Measurements from ENCODE around the gene TNFSF8. TPM values are rescaled to one million over a fixed set of nuclear protein-coding genes. Genes with fewer than 3 reads are reported as not detected.

Gene TNFSF8
- total and polyA plus RNA-seq, 2 of the 8 experiments (the other 6 are each of a cell fraction or from before 2014, with no cell fraction given) = not detected

GRCh38 chr9:114852050-114852594 lies 78.3 kb downstream of the TNFSF8 start:
- 79% methylated on average over 4 of the region's 4 CpGs; no CpG with 5 or more reads in 1 of the 2 experiments for WGBS, 2 experiments (ENCODE audit: extremely low coverage in 1 of 2, insufficient coverage in 1 of 2, insufficient read length in 1 of 2, insufficient replicate concordance in 2 of 2, low coverage in 1 of 2, low lambda C conversion rate in 2 of 2, missing lambda C conversion rate in 1 of 2)
- no peak overlapping the region for H2BK20ac ChIP-seq (ENCODE audit: low read length)
- H3K36me3 ChIP-seq (ENCODE audit: control insufficient read depth in 2 of 4, insufficient read depth in 4 of 4, low read length in 3 of 4) = no peaks in the 10 kb centered on the region
- no peak overlapping the region for H3K4me3 ChIP-seq (ENCODE audit: extremely low read depth in 1 of 4, insufficient read depth in 2 of 4, low read depth in 3 of 4, low read length in 4 of 4)
- H3K14ac ChIP-seq (ENCODE audit: insufficient read length) = no peak overlapping the region
- no peak overlapping the region for H3K9ac ChIP-seq (replicated peaks in 1 of 4; ENCODE audit: extremely low read depth in 1 of 4, low read depth in 3 of 4, low read length in 3 of 4)
- no peak overlapping the region for H3K4ac ChIP-seq (replicated peaks; ENCODE audit: insufficient read length, low read depth, low read length)
- no peak overlapping the region for H3K27ac ChIP-seq (ENCODE audit: low read depth, low read length)
- no peaks in the 10 kb centered on the region for H3K9me3 ChIP-seq (ENCODE audit: insufficient read depth in 2 of 2, low read depth in 1 of 2, low read length in 1 of 2)
- no peaks in the 10 kb centered on the region; a peak in 1 of 7 replicates for H3K4me1 ChIP-seq (replicated peaks in 1 of 4; ENCODE audit: control insufficient read depth in 3 of 4, insufficient read depth in 4 of 4, low read length in 3 of 4)
- no peaks in the 10 kb centered on the region for H3K79me1 ChIP-seq (ENCODE audit: low read depth, low read length)
- TF ChIP-seq TBP (IDR thresholded peaks at IDR 0.05; ENCODE audit: low read depth, low read length) = no peak
- no peak for TF ChIP-seq CHD1 (IDR thresholded peaks at IDR 0.05; ENCODE audit: low read depth, low read length)
- TF ChIP-seq RFX5 (IDR thresholded peaks at IDR 0.05; ENCODE audit: borderline replicate concordance, low read depth, low read length) = no peak
- TF ChIP-seq USF2 (IDR thresholded peaks at IDR 0.05; ENCODE audit: low read length) = no peak
- TF ChIP-seq BCL11A (IDR thresholded peaks at IDR 0.05; ENCODE audit: low read depth in 2 of 2, low read length in 2 of 2) = no peak
- no peak for TF ChIP-seq EP300 (IDR thresholded peaks at IDR 0.05; ENCODE audit: borderline replicate concordance in 1 of 2, low read depth in 2 of 2, low read length in 2 of 2)
- no peak for TF ChIP-seq CREB1 (IDR thresholded peaks at IDR 0.05)
- CTCF ChIA-PET (ENCODE audit: partially characterized antibody) = interaction anchor here (1.1 to 2.0 kb wide), 4 partner anchors 9 to 54 kb away, joined by 3 to 8 read pairs (median 3); no protein-coding TSS in a partner anchor
- H2BK120ac ChIP-seq (replicated peaks; ENCODE audit: low read depth, low read length) = no peak overlapping the region
- no peak overlapping the region for H3K23ac ChIP-seq (ENCODE audit: insufficient read length)
- H4K91ac ChIP-seq (replicated peaks; ENCODE audit: insufficient read length, low read length) = no peak overlapping the region
- FAIRE-seq (no peak), DNase-seq (ENCODE audit: low read depth in 1 of 2, low spot score in 2 of 2) (no peak)
- no peak overlapping the region for H3K56ac ChIP-seq (replicated peaks; ENCODE audit: insufficient read length, low read depth, low read length)
- no peak overlapping the region for H2BK12ac ChIP-seq (ENCODE audit: low read depth, low read length)
- no peak overlapping the region for H2AFZ ChIP-seq (ENCODE audit: low read length)
- no peaks in the 10 kb centered on the region for H3K23me2 ChIP-seq (ENCODE audit: low read depth, low read length)
- POLR2A ChIA-PET (ENCODE audit: partially characterized antibody) = no interaction called here
- no peak overlapping the region for H4K5ac ChIP-seq (ENCODE audit: insufficient read length, low read depth, low read length)
- no peaks in the 10 kb centered on the region for H4K20me1 ChIP-seq (replicated peaks in 1 of 2; ENCODE audit: control insufficient read depth in 1 of 2, insufficient read depth in 2 of 2, low read length in 2 of 2)
- no peak overlapping the region for H2BK5ac ChIP-seq (ENCODE audit: low read depth, low read length)
- no peak overlapping the region for H2BK15ac ChIP-seq (ENCODE audit: low read length)
- no peak overlapping the region for H3K4me2 ChIP-seq (ENCODE audit: insufficient read depth in 1 of 2, low read depth in 2 of 2, low read length in 2 of 2)
- no peaks in the 10 kb centered on the region for H3K27me3 ChIP-seq (replicated peaks in 1 of 4; ENCODE audit: control insufficient read depth in 3 of 4, extremely low read depth in 1 of 4, insufficient read depth in 3 of 4, low read length in 3 of 4)
- H3K79me2 ChIP-seq (ENCODE audit: control insufficient read depth in 1 of 2, insufficient read depth in 2 of 2, low read length in 2 of 2) = no peaks in the 10 kb centered on the region
- no peak overlapping the region for H4K8ac ChIP-seq (ENCODE audit: extremely low read depth, insufficient read depth, low read length)
- H2AK5ac ChIP-seq (ENCODE audit: low read depth, low read length) = no peak overlapping the region
- H3K18ac ChIP-seq (ENCODE audit: extremely low read depth, low read length) = no peak overlapping the region

Measured in H1 (cell line).